Panc1 (cell line): ENCODE data around the gene UGT1A8. TPM values are rescaled to one million over a fixed set of nuclear protein-coding genes. Genes with fewer than 3 reads are reported as not detected.

Experiments used
- ATAC-seq: fragments of 200-7000 bp; cut with Tn5 transposase; 2 replicates; pipeline ENCODE4 v1.9.1; 2020; ENCODE audit warnings: mild to moderate bottlenecking, moderate library complexity
- BruUV-seq: library from RNA; stranded (reverse); fragments of 400-500 nt; replicated peaks from 2 replicates; lab custom pipeline; 2021; lab: Mats Ljungman, UMichigan
- CTCF ChIA-PET: fragments of 300-600 bp; sonication (Branson Sonifier 250); formaldehyde crosslinking; loops from one replicate; lab custom pipeline; 2022; ENCODE audit warnings: antibody characterized with exemption; lab: Charles Lee
- POLR2A ChIA-PET: fragments of 300-600 bp; sonication (Branson Sonifier 250); formaldehyde crosslinking; loops from one replicate; lab custom pipeline; 2022; ENCODE audit warnings: antibody characterized with exemption; lab: Charles Lee
- DNase-seq: peaks from one replicate; pipeline ENCODE4 v3.0.0-alpha.2; 2010; ENCODE audit warnings: low read depth, low spot score
- H3K27ac ChIP-seq: 2 replicates; pipeline ENCODE4 v1.5.1; 2011; ENCODE audit warnings: mild to moderate bottlenecking, low read length, inconsistent platforms
- H3K27me3 ChIP-seq: fragments of 200-500 bp; sonication (Bioruptor generic); 2 replicates; pipeline ENCODE4 v1.6.0; 2014; ENCODE audit warnings: low read length, inconsistent platforms; ENCODE audit not compliant: control insufficient read depth, insufficient read depth
- H3K36me3 ChIP-seq: fragments of 200-500 bp; sonication (Bioruptor generic); 2 replicates; pipeline ENCODE4 v1.5.1; 2014; ENCODE audit warnings: inconsistent platforms, mild to moderate bottlenecking, low read length, moderate library complexity; ENCODE audit not compliant: control insufficient read depth, insufficient read depth
- H3K4me1 ChIP-seq: 2 replicates; pipeline ENCODE4 v1.5.1; 2011; ENCODE audit warnings: inconsistent platforms, mild to moderate bottlenecking, low read length, moderate library complexity; ENCODE audit not compliant: control insufficient read depth, insufficient read depth
- H3K4me3 ChIP-seq, 2 experiments: 2 replicates each; pipeline ENCODE4 v1.5.1; 2011 to 2012; ENCODE audit warnings: low read depth in 2 of 2, low read length in 2 of 2, mild to moderate bottlenecking in 2 of 2, inconsistent platforms in 1 of 2, moderate library complexity in 1 of 2
- H3K9me3 ChIP-seq: fragments of 200-500 bp; sonication (Bioruptor generic); 2 replicates; pipeline ENCODE4 v1.5.1; 2014; ENCODE audit warnings: low read depth, mild to moderate bottlenecking, inconsistent platforms, low read length, moderate library complexity; ENCODE audit not compliant: control insufficient read depth, insufficient read depth
- POLR2AphosphoS5 ChIP-seq: IDR thresholded peaks from 2 replicates; pipeline ENCODE4 v1.6.1; 2012; ENCODE audit warnings: mild to moderate bottlenecking, low read depth, low read length, moderate library complexity
- REST ChIP-seq, 2 experiments: IDR thresholded peaks; 2 replicates each; pipeline ENCODE4 v1.6.1; 2011 to 2012; ENCODE audit warnings: low read depth in 2 of 2, control low read depth in 1 of 2, low read length in 1 of 2, mild to moderate bottlenecking in 1 of 2, moderate library complexity in 1 of 2; ENCODE audit not compliant: insufficient read depth in 1 of 2
- SIN3A ChIP-seq: IDR thresholded peaks from 2 replicates; pipeline ENCODE4 v1.6.1; 2012; ENCODE audit warnings: low read depth, mild to moderate bottlenecking, low read length, moderate library complexity, borderline replicate concordance; ENCODE audit not compliant: insufficient read depth
- TCF7L2 ChIP-seq: IDR thresholded peaks from 2 replicates; pipeline ENCODE4 v1.6.1; 2011; ENCODE audit warnings: mild to moderate bottlenecking, low read depth, low read length, inconsistent platforms
- in situ Hi-C: cut with HindIII; loops from 2 replicates; pipeline ENCODE4 v1.10.0; 2016; ENCODE audit warnings: low sequenced_read_pairs, low pct_unique_long_range_greater_than_20kb
- intact Hi-C: fragments of 100-400 bp; cut with micrococcal nuclease; formaldehyde crosslinking; loops from one replicate; pipeline ENCODE4 v1.10.0; 2022; ENCODE audit not compliant: unreplicated experiment
- total RNA-seq: library from RNA; stranded (reverse); gene quantifications from one replicate; pipeline ENCODE4 v1.2.1, GENCODE V29; 2021; ENCODE audit not compliant: unreplicated experiment
- TF ChIP-seq, protein P1 (sequence below): fragments of 450-650 bp; IDR thresholded peaks from 2 replicates; pipeline ENCODE4 v1.5.1; 2017; ENCODE audit warnings: mild to moderate bottlenecking

Gene UGT1A8
- total RNA-seq, 1 experiment from 2014 or later: 0.15 TPM

DNA sequence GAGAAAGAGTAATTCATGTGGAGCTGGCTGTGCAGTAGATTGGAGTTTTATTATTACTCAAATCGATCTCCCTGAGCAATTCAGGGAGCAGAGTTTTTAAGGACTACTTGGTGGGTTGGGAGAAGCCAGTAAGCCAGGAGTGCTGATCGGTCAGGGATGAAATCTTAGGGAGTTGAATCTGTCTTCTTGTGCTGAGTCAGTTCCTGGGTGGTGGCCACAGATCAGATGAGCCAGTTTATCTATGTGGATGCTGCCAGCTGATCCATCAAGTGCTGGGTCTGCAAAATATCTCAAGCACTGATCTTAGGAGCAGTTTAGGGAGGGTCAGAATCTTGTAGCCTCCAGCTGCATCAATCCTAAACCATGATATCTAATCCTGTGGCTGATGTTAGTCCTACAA is 17.0 kb upstream of the UGT1A8 start:
- CTCF ChIA-PET: no interaction called here

DNA sequence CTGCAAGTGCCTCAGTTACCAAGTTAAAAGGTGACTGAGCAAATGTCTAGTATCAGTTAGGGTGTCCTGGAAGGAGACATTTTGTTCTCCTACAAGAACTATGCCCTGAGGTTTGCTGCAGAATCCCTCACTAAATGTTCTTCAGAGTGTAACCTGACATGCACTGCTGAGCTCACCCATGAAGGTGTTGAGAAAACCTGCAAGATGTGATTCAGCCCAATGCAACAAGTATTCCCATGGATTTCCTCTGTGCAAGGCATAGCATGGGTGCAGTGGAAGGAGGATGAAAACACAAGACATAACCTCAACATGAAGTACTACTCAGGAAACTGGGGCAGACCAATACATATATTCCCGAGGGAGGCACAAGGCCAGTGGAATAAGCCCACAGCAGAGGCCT is 15.4 kb upstream of the UGT1A8 start:
- intact Hi-C loops: no loop called here
- in situ Hi-C loops: no loop called here
- TF ChIP-seq TCF7L2 (no peak), POLR2AphosphoS5 (no peak), SIN3A (no peak), REST (IDR thresholded peaks at IDR 0.05; ENCODE audit: insufficient read depth in 1 of 2, low read depth in 2 of 2, low read length in 1 of 2) (no peak)
- ATAC-seq: no peak
- no peaks in the 10 kb centered on the region for H3K9me3 ChIP-seq
- ChIA-PET POLR2A (interaction anchor here (0.6 kb wide), 1 partner anchor 614 kb away, joined by 12 read pairs; no protein-coding TSS in a partner anchor), CTCF (interaction anchor here (0.6 kb wide), 1 partner anchor 854 kb away, joined by 4 read pairs; no protein-coding TSS in a partner anchor)
- peaks cover 4% of the 10 kb centered on the region for H3K27me3 ChIP-seq
- H3K4me1 ChIP-seq: no peaks in the 10 kb centered on the region
- DNase-seq: no peak
- no peak overlapping the region for H3K4me3 ChIP-seq
- no peak overlapping the region for H3K27ac ChIP-seq
- BruUV-seq: no TSS peak
- no peaks in the 10 kb centered on the region for H3K36me3 ChIP-seq

More for the DNA sequence above, 17.0 kb upstream of the UGT1A8 start:
- Histone ChIP-seq H3K36me3 (no peaks in the 10 kb centered on the region), H3K4me1 (no peaks in the 10 kb centered on the region), H3K27me3 (peaks cover 4% of the 10 kb centered on the region), H3K4me3 (no peak overlapping the region), H3K27ac (no peak overlapping the region), H3K9me3 (no peaks in the 10 kb centered on the region)
- intact Hi-C loops: no loop called here
- TF ChIP-seq POLR2AphosphoS5 (no peak), TCF7L2 (no peak), SIN3A (no peak)
- in situ Hi-C loops: no loop called here
- no peak for DNase-seq
- ATAC-seq: no peak
- POLR2A ChIA-PET: no interaction called here
- no TSS peak for BruUV-seq

DNA sequence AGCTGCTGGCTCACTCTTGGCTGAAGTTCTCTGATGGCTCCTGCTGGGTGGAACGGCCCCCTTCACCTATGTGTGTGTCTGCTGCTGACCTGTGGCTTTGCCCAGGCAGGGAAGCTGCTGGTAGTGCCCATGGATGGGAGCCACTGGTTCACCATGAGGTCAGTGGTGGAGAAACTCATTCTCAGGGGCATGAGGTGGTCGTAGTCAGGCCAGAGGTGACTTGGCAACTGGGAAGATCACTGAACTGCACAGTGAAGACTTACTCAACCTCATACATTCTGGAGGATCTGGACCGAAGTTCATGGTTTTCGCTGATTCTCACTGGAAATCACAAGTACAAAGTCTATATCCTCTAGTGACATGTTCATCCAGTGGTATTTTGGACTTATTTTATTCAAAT is 13.9 kb upstream of the UGT1A8 start:
- POLR2A ChIA-PET: no interaction called here
- ATAC-seq: no peak
- H3K27ac ChIP-seq: no peak overlapping the region

More for the DNA sequence above, 13.9 kb upstream of the UGT1A8 start:
- Histone ChIP-seq H3K9me3 (no peaks in the 10 kb centered on the region), H3K4me3 (no peak overlapping the region), H3K27me3 (peaks cover 4% of the 10 kb centered on the region), H3K4me1 (no peaks in the 10 kb centered on the region), H3K36me3 (no peaks in the 10 kb centered on the region)
- intact Hi-C loops: no loop called here
- TF ChIP-seq TCF7L2: no peak
- TF ChIP-seq REST (IDR thresholded peaks at IDR 0.05; ENCODE audit: insufficient read depth in 1 of 2, low read depth in 2 of 2, low read length in 1 of 2): no peak
- TF ChIP-seq POLR2AphosphoS5: no peak
- TF ChIP-seq, protein P1, sequence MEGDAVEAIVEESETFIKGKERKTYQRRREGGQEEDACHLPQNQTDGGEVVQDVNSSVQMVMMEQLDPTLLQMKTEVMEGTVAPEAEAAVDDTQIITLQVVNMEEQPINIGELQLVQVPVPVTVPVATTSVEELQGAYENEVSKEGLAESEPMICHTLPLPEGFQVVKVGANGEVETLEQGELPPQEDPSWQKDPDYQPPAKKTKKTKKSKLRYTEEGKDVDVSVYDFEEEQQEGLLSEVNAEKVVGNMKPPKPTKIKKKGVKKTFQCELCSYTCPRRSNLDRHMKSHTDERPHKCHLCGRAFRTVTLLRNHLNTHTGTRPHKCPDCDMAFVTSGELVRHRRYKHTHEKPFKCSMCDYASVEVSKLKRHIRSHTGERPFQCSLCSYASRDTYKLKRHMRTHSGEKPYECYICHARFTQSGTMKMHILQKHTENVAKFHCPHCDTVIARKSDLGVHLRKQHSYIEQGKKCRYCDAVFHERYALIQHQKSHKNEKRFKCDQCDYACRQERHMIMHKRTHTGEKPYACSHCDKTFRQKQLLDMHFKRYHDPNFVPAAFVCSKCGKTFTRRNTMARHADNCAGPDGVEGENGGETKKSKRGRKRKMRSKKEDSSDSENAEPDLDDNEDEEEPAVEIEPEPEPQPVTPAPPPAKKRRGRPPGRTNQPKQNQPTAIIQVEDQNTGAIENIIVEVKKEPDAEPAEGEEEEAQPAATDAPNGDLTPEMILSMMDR: no peak
- TF ChIP-seq SIN3A: no peak
- CTCF ChIA-PET: no interaction called here
- no TSS peak for BruUV-seq
- no peak for DNase-seq
- in situ Hi-C loops: no loop called here
